Right atrium auricular region (tissue), 2 donors: ENCODE results near the gene PCSK6. TPM values are rescaled to one million over a fixed set of nuclear protein-coding genes. Genes with fewer than 3 reads are reported as not detected.

Experiments
- DNase-seq: peaks from one replicate; pipeline ENCODE4 v3.0.0-alpha.2; 2019; ENCODE audit warnings: low spot score
- H3K27ac ChIP-seq, 2 donors: fragments of 200-600 bp; sonication (generic); 1 replicate in 1 of 2; 2 replicates in 1 of 2; pipeline ENCODE4 v1.5.1; 2016 to 2019
- H3K27me3 ChIP-seq, 2 donors: fragments of 200-600 bp; sonication (generic); one replicate each; pipeline versions ENCODE4 v1.5.1 to v1.6.0; 2017 to 2019
- H3K36me3 ChIP-seq: fragments of 200-600 bp; sonication (generic); one replicate; pipeline ENCODE4 v1.5.1; 2016
- H3K4me1 ChIP-seq, 2 donors: fragments of 200-600 bp; sonication (generic); one replicate each; pipeline versions ENCODE4 v1.5.1 to v1.6.0; 2017 to 2019
- H3K4me3 ChIP-seq, 2 donors: fragments of 200-600 bp; sonication (generic); 1 replicate in 1 of 2; 2 replicates in 1 of 2; pipeline ENCODE4 v1.5.1; 2017 to 2019; ENCODE audit warnings: mild to moderate bottlenecking in 1 of 2, moderate library complexity in 1 of 2
- H3K9me3 ChIP-seq, 2 donors: fragments of 200-600 bp; sonication (generic); one replicate each; pipeline ENCODE4 v1.5.1; 2019
- total RNA-seq, 2 donors: library from RNA; depleted of rRNA; stranded (reverse); fragments of >200 nt; gene quantifications; one replicate each; pipeline ENCODE4 v1.1.0, GENCODE V29; 2016
- TF ChIP-seq, protein P1 (sequence below), 2 donors: fragments of 200-600 bp; sonication (generic); IDR thresholded peaks; one replicate each; pipeline ENCODE4 v1.5.1; 2019; ENCODE audit warnings: antibody characterized with exemption in 2 of 2

PCSK6 gene
- total RNA-seq, 2 donors from 2014 or later = 14.4 to 19.9 TPM

DNA sequence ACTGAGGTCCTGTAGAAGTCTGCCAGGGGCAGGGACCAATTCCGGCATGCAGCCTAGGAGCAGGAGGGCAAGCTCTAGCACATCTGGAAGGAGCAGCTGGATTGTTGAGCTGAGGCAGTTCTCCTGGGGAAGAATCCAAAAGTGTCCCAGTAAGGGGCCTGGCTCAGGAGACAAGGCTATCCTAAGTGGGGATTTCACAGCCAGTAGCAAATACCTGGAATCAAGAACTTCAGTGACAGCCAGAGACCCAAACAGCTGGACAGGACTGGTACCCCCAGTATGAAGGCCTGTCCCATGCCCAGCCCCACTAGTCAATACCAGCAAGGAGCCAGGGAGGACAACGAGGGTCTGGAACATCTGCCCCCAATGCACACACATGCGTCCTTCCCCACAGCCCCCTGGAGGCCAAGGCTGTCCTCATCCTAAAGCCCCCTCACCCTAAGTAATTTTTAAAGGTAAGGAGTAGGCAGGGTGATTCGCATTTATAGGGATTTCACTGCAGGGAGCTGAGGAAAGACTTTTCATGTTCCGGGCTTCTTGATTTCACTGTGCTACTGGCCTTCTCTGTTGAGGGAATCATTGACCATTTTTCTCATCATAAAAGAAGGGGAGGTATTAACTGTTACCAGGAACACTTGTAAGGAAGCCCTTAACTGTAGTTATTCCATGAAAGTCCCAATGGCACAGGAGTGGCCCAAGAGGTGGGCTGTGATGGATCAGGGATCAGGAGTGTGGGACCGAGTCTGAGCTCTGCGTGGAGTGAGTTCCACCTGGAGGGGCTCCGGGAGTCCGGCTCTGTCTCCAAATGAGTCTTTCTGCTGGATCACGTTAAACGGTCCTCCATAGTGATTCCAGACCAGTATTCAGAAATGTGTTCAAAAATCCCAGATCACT is 235.1 kb downstream of the PCSK6 start:
- Histone ChIP-seq H3K9me3 (no peaks in the 10 kb centered on the region), H3K4me1 (peaks cover 0 to 40% of the 10 kb centered on the region in 2 donors), H3K36me3 (no peaks in the 10 kb centered on the region), H3K27me3 (no peaks in the 10 kb centered on the region), H3K27ac (no peak overlapping the region), H3K4me3 (no peak overlapping the region)
- no peak for DNase-seq
- TF ChIP-seq, protein P1, sequence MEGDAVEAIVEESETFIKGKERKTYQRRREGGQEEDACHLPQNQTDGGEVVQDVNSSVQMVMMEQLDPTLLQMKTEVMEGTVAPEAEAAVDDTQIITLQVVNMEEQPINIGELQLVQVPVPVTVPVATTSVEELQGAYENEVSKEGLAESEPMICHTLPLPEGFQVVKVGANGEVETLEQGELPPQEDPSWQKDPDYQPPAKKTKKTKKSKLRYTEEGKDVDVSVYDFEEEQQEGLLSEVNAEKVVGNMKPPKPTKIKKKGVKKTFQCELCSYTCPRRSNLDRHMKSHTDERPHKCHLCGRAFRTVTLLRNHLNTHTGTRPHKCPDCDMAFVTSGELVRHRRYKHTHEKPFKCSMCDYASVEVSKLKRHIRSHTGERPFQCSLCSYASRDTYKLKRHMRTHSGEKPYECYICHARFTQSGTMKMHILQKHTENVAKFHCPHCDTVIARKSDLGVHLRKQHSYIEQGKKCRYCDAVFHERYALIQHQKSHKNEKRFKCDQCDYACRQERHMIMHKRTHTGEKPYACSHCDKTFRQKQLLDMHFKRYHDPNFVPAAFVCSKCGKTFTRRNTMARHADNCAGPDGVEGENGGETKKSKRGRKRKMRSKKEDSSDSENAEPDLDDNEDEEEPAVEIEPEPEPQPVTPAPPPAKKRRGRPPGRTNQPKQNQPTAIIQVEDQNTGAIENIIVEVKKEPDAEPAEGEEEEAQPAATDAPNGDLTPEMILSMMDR (IDR thresholded peaks at IDR 0.05) = no peak

Other genes starting within 250 kb of the PCSK6 start
- 10 to 100 TPM; 23.1 to 26.1 TPM for gene CHSY1, start 237.7 kb downstream of the PCSK6 start, total RNA-seq
- gene SELENOS, start 212.2 kb downstream of the PCSK6 start, total RNA-seq = 10 to 100 TPM; 52.4 to 60.6 TPM
- 10 to 100 TPM; 21.4 to 24.9 TPM for gene SNRPA1, start 194.5 kb downstream of the PCSK6 start, total RNA-seq
- 10 to 100 TPM; 36.0 to 53.4 TPM for gene TM2D3, start 162.7 kb upstream of the PCSK6 start, total RNA-seq
- gene TARS3, start 234.8 kb upstream of the PCSK6 start, total RNA-seq = 10 to 100 TPM; 24.4 to 33.0 TPM